Body of pancreas (tissue), 4 donors: ENCODE results near the gene DAPK3. TPM values are rescaled to one million over a fixed set of nuclear protein-coding genes. Genes with fewer than 3 reads are reported as not detected.
"Not testable (repeated sequence)": the region's sequence is repeated elsewhere in the genome, so short reads cannot be mapped to it uniquely, and the experiment has no call there.

Experiments
- ATAC-seq: fragments of 150-250 bp; one replicate; pipeline ENCODE4 v1.9.1; 2016
- DNase-seq, 4 donors: peaks; one replicate each; pipeline ENCODE4 v3.0.0-alpha.2; 2019
- H3K27ac ChIP-seq, 4 donors: fragments of 200-600 bp; sonication (generic); 1 replicate in 3 of 4; 2 replicates in 1 of 4; pipeline versions ENCODE4 v1.5.1 to v1.6.1; 2016 to 2019; ENCODE audit warnings: mild to moderate bottlenecking in 1 of 4, mixed read lengths in 1 of 4, moderate library complexity in 1 of 4
- H3K27me3 ChIP-seq, 2 donors: fragments of 200-600 bp; sonication (generic); one replicate each; pipeline ENCODE4 v1.6.0; 2016; ENCODE audit warnings: mild to moderate bottlenecking in 1 of 2
- H3K36me3 ChIP-seq, 2 donors: fragments of 200-600 bp; sonication (generic); replicated peaks in 1 of 2; 2 replicates each; pipeline ENCODE4 v1.5.1; 2016; ENCODE audit warnings: low read depth in 2 of 2; ENCODE audit not compliant: insufficient read depth in 1 of 2
- H3K4me1 ChIP-seq: fragments of 200-600 bp; sonication (generic); one replicate; pipeline ENCODE4 v1.6.0; 2016
- H3K4me3 ChIP-seq, 2 donors: fragments of 200-600 bp; sonication (generic); 1 replicate in 1 of 2; 2 replicates in 1 of 2; pipeline ENCODE4 v1.5.1; 2016 to 2019
- H3K9me3 ChIP-seq, 3 donors: fragments of 200-600 bp; sonication (generic); 1 replicate in 2 of 3; 2 replicates in 1 of 3; pipeline ENCODE4 v1.5.1; 2016
- CTCF ChIP-seq, 7 experiments: fragments of 450-650 bp in 4 of 7; fragments of 200-600 bp in 3 of 7; sonication (generic) in 3 of 7; IDR thresholded peaks; one replicate each; pipeline ENCODE4 v1.5.1; 2016 to 2019; ENCODE audit warnings: antibody characterized with exemption in 7 of 7
- POLR2A ChIP-seq, 3 donors: fragments of 450-650 bp; IDR thresholded peaks; one replicate each; pipeline ENCODE4 v1.6.1; 2016; ENCODE audit warnings: antibody characterized with exemption in 3 of 3, mild to moderate bottlenecking in 2 of 3
- WGBS, 2 donors: methylation state at CpG; one replicate each; pipeline ENCODE4 v1.1.5; 2017; 5-methylcytosine and 5-hydroxymethylcytosine counted together
- intact Hi-C: fragments of 100-400 bp; cut with DNase I; formaldehyde crosslinking; loops from one replicate; pipeline ENCODE4 v1.15.1; 2023
- total RNA-seq, 2 donors: library from RNA; depleted of rRNA; stranded (reverse); fragments of >200 nt; gene quantifications; one replicate each; pipeline ENCODE4 v1.1.0, GENCODE V29; 2016

Gene DAPK3
- total RNA-seq, 2 donors from 2014 or later = 44.5 to 47.7 TPM

- Histone ChIP-seq H3K4me1 (peaks cover 11% of the 10 kb centered on the region), H3K9me3 (no peaks in the 10 kb centered on the region), H3K27me3 (no peaks in the 10 kb centered on the region), H3K27ac (no peak overlapping the region), H3K36me3 (no peaks in the 10 kb centered on the region), H3K4me3 (no peak overlapping the region)
- 49 to 50% methylated on average over 2 of the region's 2 CpGs for WGBS, 2 donors
- ATAC-seq (no peak), DNase-seq (no peak)
- intact Hi-C loops = no loop called here
- TF ChIP-seq CTCF (IDR thresholded peaks at IDR 0.05) (no peak), POLR2A (IDR thresholded peaks at IDR 0.05) (no peak)
These were observed 25.1 kb downstream of the DAPK3 start for GRCh38 chr19:3945838-3946237.

GRCh38 chr19:3944018-3944721, 26.7 kb downstream of the DAPK3 start:
- Histone ChIP-seq H3K4me3 (no peak overlapping the region), H3K9me3 (no peaks in the 10 kb centered on the region), H3K4me1 (no peaks in the 10 kb centered on the region), H3K36me3 (no peaks in the 10 kb centered on the region), H3K27ac (no peak overlapping the region), H3K27me3 (no peaks in the 10 kb centered on the region)
- TF ChIP-seq POLR2A (IDR thresholded peaks at IDR 0.05) (no peak), CTCF (IDR thresholded peaks at IDR 0.05) (no peak)
- no peak for ATAC-seq
- intact Hi-C loops = no loop called here
- DNase-seq = no peak
- WGBS, 2 donors = 78 to 82% methylated on average over 8 to 11 of the region's 11 CpGs

DNA sequence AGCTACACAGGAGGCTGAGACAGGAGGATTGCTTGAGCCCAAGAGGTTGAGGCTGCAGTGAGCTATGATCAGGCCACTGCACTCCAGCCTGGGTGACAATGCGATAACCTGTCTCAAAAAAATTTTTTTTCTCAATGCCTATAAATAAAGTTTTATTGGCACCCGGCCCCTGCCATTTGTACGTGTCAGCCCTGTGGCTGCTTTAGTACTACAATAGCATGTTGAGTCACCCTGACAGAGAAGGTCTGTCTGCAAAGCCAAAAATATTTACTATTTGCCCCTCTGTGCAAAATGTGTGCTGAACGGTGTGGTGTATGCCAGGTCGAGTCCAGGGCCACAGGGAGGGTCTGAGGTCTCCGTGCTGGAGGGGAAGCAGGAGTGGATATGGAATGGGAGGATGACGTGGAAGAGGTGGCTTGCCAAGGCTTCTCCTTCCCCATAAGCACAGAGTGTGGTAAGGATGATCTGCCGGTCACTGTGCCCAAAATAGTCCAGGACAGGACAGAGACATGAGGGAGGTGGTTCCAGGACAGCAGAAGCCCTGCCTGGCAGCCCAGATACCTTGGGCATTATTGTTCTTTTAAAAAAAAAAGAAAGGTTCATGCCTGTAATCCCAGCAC, 28.0 kb downstream of the DAPK3 start:
- no peak for TF ChIP-seq CTCF (IDR thresholded peaks at IDR 0.05)
- TF ChIP-seq POLR2A (IDR thresholded peaks at IDR 0.05) = no peak
- no peak overlapping the region for H3K27ac ChIP-seq
- H3K4me1 ChIP-seq = no peaks in the 10 kb centered on the region
- H3K27me3 ChIP-seq = no peaks in the 10 kb centered on the region
- 83 to 94% methylated on average over 8 of the region's 8 CpGs for WGBS, 2 donors
- DNase-seq (no peak), ATAC-seq (no peak)
- H3K36me3 ChIP-seq = no peaks in the 10 kb centered on the region
- intact Hi-C loops = no loop called here
- no peaks in the 10 kb centered on the region for H3K9me3 ChIP-seq
- no peak overlapping the region for H3K4me3 ChIP-seq

- H3K36me3 ChIP-seq, intact Hi-C loops, ATAC-seq, H3K4me3 ChIP-seq, H3K4me1 ChIP-seq, H3K9me3 ChIP-seq, DNase-seq, H3K27ac ChIP-seq, H3K27me3 ChIP-seq: not testable (repeated sequence)
- WGBS, 2 donors = 83 to 84% methylated on average over 21 to 22 of the region's 22 CpGs
These were observed 32.5 kb downstream of the DAPK3 start for GRCh38 chr19:3938300-3938950.

DNA sequence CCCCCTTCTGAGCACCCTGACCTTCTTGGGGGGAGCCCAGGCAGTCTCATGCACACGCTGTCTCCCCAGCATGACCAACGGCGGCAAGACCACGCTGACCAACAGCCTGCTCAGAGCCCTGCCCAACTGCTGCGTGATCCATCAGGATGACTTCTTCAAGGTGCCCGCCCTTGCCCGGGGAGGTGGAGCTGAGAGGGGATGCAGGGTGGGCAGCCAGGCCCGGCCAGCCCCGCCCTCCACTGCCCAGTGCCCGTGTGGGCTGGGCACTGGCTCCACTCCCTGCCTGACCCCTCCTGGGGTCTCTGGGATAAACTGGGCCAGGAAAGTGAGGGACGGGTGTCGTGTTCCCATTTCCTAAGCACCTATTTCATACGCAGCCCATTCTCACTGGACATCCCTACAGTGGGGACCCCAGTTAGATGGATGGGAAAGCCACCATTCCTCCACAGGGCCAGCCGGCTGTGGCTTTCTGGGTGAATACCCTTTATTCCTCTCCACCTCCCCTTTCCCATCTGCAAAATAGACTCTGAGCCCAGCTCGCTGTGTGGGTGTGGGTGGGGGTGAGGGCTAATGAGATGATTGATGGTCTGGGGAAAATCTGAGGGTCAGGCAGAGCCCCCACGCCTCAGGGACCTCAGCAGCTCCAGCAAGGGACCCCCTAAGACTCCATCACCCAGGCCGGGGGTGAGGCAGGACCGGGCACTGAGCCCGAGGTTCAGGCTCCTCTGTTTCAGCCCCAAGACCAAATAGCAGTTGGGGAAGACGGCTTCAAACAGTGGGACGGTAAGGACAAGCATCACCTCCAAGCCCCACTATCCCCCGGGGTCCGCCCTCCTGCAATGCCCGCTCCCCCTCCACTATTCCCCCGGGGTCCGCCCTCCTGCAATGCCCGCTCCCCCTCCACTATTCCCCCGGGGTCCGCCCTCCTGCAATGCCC, 34.1 kb downstream of the DAPK3 start:
- Histone ChIP-seq H3K27ac (no peak overlapping the region), H3K36me3 (no peaks in the 10 kb centered on the region), H3K4me3 (no peak overlapping the region), H3K27me3 (no peaks in the 10 kb centered on the region), H3K4me1 (peaks cover 5% of the 10 kb centered on the region), H3K9me3 (no peaks in the 10 kb centered on the region)
- TF ChIP-seq POLR2A (IDR thresholded peaks at IDR 0.05) (no peak), CTCF (IDR thresholded peaks at IDR 0.05) (no peak)
- WGBS, 2 donors = 77 to 78% methylated on average over 24 to 27 of the region's 29 CpGs
- intact Hi-C loops = no loop called here
- ATAC-seq = no peak
- no peak for DNase-seq
